Upper lobe of left lung (tissue), 6 donors: ENCODE measurements around the gene ERGIC1. TPM values are rescaled to one million over a fixed set of nuclear protein-coding genes. Genes with fewer than 3 reads are reported as not detected.
"Not testable (repeated sequence)": the region's sequence is repeated elsewhere in the genome, so short reads cannot be mapped to it uniquely, and the experiment has no call there.

Experiments
- ATAC-seq, 2 donors: fragments of 200-7000 bp; cut with Tn5 transposase; one replicate each; pipeline ENCODE4 v1.9.1; 2022; ENCODE audit warnings: mild to moderate bottlenecking in 2 of 2, moderate library complexity in 2 of 2; ENCODE audit not compliant: low FRiP score in 2 of 2
- DNase-seq, 2 donors: peaks; one replicate each; pipeline ENCODE4 v3.0.0-alpha.2; 2019 to 2020
- H3K27ac ChIP-seq, 4 donors: fragments of 200-600 bp; sonication (generic); one replicate each; pipeline ENCODE4 v1.5.1; 2016 to 2019
- H3K27me3 ChIP-seq, 4 donors: fragments of 200-600 bp; sonication (generic); one replicate each; pipeline ENCODE4 v1.5.1; 2017 to 2019
- H3K36me3 ChIP-seq, 4 donors: fragments of 200-600 bp; sonication (generic); one replicate each; pipeline ENCODE4 v1.5.1; 2016 to 2019
- H3K4me1 ChIP-seq, 4 donors: fragments of 200-600 bp; sonication (generic); one replicate each; pipeline ENCODE4 v1.5.1; 2018 to 2019
- H3K4me3 ChIP-seq, 4 donors: fragments of 200-600 bp; sonication (generic); one replicate each; pipeline ENCODE4 v1.5.1; 2017 to 2019; ENCODE audit warnings: mild to moderate bottlenecking in 2 of 4, moderate library complexity in 1 of 4
- H3K9me3 ChIP-seq, 4 donors: fragments of 200-600 bp; sonication (generic); one replicate each; pipeline ENCODE4 v1.5.1; 2018 to 2019
- CTCF ChIP-seq, 6 experiments: fragments of 450-650 bp in 4 of 6; fragments of 200-600 bp in 2 of 6; sonication (generic) in 2 of 6; IDR thresholded peaks; one replicate each; pipeline ENCODE4 v1.5.1; 2016 to 2019; ENCODE audit warnings: antibody characterized with exemption in 6 of 6
- EP300 ChIP-seq, 4 donors: sonication (generic); formaldehyde crosslinking; IDR thresholded peaks; one replicate each; pipeline ENCODE4 v1.5.1; 2017; ENCODE audit warnings: antibody characterized with exemption in 4 of 4, control low read depth in 2 of 4
- POLR2A ChIP-seq, 4 donors: fragments of 450-650 bp; IDR thresholded peaks; one replicate each; pipeline ENCODE4 v1.5.1; 2016 to 2017; ENCODE audit warnings: antibody characterized with exemption in 4 of 4, mild to moderate bottlenecking in 2 of 4
- POLR2AphosphoS5 ChIP-seq, 2 donors: sonication (generic); formaldehyde crosslinking; IDR thresholded peaks; one replicate each; pipeline ENCODE4 v1.5.1; 2017; ENCODE audit warnings: antibody characterized with exemption in 2 of 2
- WGBS, 2 donors: methylation state at CpG; one replicate each; pipeline ENCODE4 v1.1.5; 2017 to 2018; 5-methylcytosine and 5-hydroxymethylcytosine counted together
- total RNA-seq, 6 donors: library from RNA; depleted of rRNA in 4 of 6; stranded (reverse); fragments of >200 nt in 4 of 6; gene quantifications; one replicate each; pipeline versions ENCODE4 v1.1.0 to v1.2.1, GENCODE V29; 2016 to 2021
- donor health status: DM: no; HTN: no; CAD: no; lungs with moderate emphysema.
- donor health status: DM: no; HTN: yes; CAD: no; lungs with severe emphysema.

ERGIC1 gene
- total RNA-seq, 6 donors from 2014 or later: 158 to 225 (median 173) TPM

- Histone ChIP-seq H3K27me3 (no peaks in the 10 kb centered on the region), H3K9me3 (no peaks in the 10 kb centered on the region), H3K4me1 (peaks cover 31 to 53% (median 45%) of the 10 kb centered on the region in 4 donors), H3K36me3 (peaks cover 0 to 26% (median 18%) of the 10 kb centered on the region in 4 donors), H3K4me3 (no peak overlapping the region), H3K27ac (peak overlapping the region; percentile 71 to 83 (median 76))
- WGBS, 2 donors: 28 to 60% methylated on average over 7 of the region's 7 CpGs
- peak; percentile 15 to 82 for ATAC-seq
- DNase-seq: peak in 1 of 2 donors; percentile 78
- no peak for TF ChIP-seq POLR2A (IDR thresholded peaks at IDR 0.05)
- TF ChIP-seq POLR2AphosphoS5 (IDR thresholded peaks at IDR 0.05): peak; percentile 66 to 79
- peak in 2 of 4 donors; percentile 67 to 78 for TF ChIP-seq EP300 (IDR thresholded peaks at IDR 0.05)
These were observed 57.8 kb downstream of the ERGIC1 start for GRCh38 chr5:172891716-172892421.

- DNase-seq (no peak), ATAC-seq (no peak)
- no peak overlapping the region for H3K4me3 ChIP-seq
- TF ChIP-seq POLR2A (IDR thresholded peaks at IDR 0.05): no peak
- TF ChIP-seq POLR2AphosphoS5 (IDR thresholded peaks at IDR 0.05): no peak
- TF ChIP-seq EP300 (IDR thresholded peaks at IDR 0.05): no peak
- TF ChIP-seq CTCF (IDR thresholded peaks at IDR 0.05): no peak
- H3K9me3 ChIP-seq: no peaks in the 10 kb centered on the region
- no peaks in the 10 kb centered on the region for H3K27me3 ChIP-seq
- 90 to 91% methylated on average over 7 of the region's 7 CpGs for WGBS, 2 donors
- H3K36me3 ChIP-seq: peaks cover 0 to 26% (median 22%) of the 10 kb centered on the region in 4 donors
- H3K27ac ChIP-seq: peak overlapping the region; percentile 71 to 83 (median 76)
- H3K4me1 ChIP-seq: peaks cover 36 to 51% (median 43%) of the 10 kb centered on the region in 4 donors
These were observed 58.7 kb downstream of the ERGIC1 start for GRCh38 chr5:172892713-172893112.

- DNase-seq (no peak), ATAC-seq (no peak)
- no peaks in the 10 kb centered on the region for H3K9me3 ChIP-seq
- peaks cover 0 to 35% (median 21%) of the 10 kb centered on the region in 4 donors for H3K36me3 ChIP-seq
- peak overlapping the region in 3 of 4 donors; percentile 11 to 88 (median 85) for H3K27ac ChIP-seq
- H3K27me3 ChIP-seq: no peaks in the 10 kb centered on the region
- 84 to 86% methylated on average over 7 of the region's 7 CpGs for WGBS, 2 donors
- H3K4me1 ChIP-seq: peaks cover 39 to 52% (median 48%) of the 10 kb centered on the region in 4 donors
- TF ChIP-seq POLR2A (IDR thresholded peaks at IDR 0.05) (no peak), POLR2AphosphoS5 (IDR thresholded peaks at IDR 0.05) (no peak), CTCF (IDR thresholded peaks at IDR 0.05) (no peak), EP300 (IDR thresholded peaks at IDR 0.05) (no peak)
- H3K4me3 ChIP-seq: no peak overlapping the region
These were observed 60.8 kb downstream of the ERGIC1 start for GRCh38 chr5:172894767-172895388.

- Histone ChIP-seq H3K27ac (peak overlapping the region in 3 of 4 donors; percentile 11 to 88 (median 85)), H3K36me3 (peaks cover 0 to 34% (median 20%) of the 10 kb centered on the region in 4 donors), H3K4me1 (peaks cover 44 to 58% (median 50%) of the 10 kb centered on the region in 4 donors), H3K9me3 (no peaks in the 10 kb centered on the region), H3K27me3 (no peaks in the 10 kb centered on the region), H3K4me3 (no peak overlapping the region)
- 84 to 92% methylated on average over 4 of the region's 4 CpGs for WGBS, 2 donors
- no peak for TF ChIP-seq POLR2A (IDR thresholded peaks at IDR 0.05)
- TF ChIP-seq EP300 (IDR thresholded peaks at IDR 0.05): no peak
- TF ChIP-seq CTCF (IDR thresholded peaks at IDR 0.05): no peak
- TF ChIP-seq POLR2AphosphoS5 (IDR thresholded peaks at IDR 0.05): no peak
- DNase-seq (no peak), ATAC-seq (no peak)
These were observed 61.5 kb downstream of the ERGIC1 start for GRCh38 chr5:172895549-172895948.

- H3K9me3 ChIP-seq: no peaks in the 10 kb centered on the region
- H3K36me3 ChIP-seq: peaks cover 0 to 29% (median 20%) of the 10 kb centered on the region in 4 donors
- TF ChIP-seq CTCF (IDR thresholded peaks at IDR 0.05): no peak
- no peak for TF ChIP-seq POLR2AphosphoS5 (IDR thresholded peaks at IDR 0.05)
- no peak for TF ChIP-seq EP300 (IDR thresholded peaks at IDR 0.05)
- no peak for TF ChIP-seq POLR2A (IDR thresholded peaks at IDR 0.05)
- ATAC-seq (no peak), DNase-seq (no peak)
- H3K27ac ChIP-seq: peak overlapping the region; percentile 83 to 88 (median 85)
- H3K4me3 ChIP-seq: no peak overlapping the region
- peaks cover 38 to 58% (median 50%) of the 10 kb centered on the region in 4 donors for H3K4me1 ChIP-seq
- no peaks in the 10 kb centered on the region for H3K27me3 ChIP-seq
- WGBS, 2 donors: 71 to 84% methylated on average over 6 to 7 of the region's 7 CpGs
These were observed 62.4 kb downstream of the ERGIC1 start for GRCh38 chr5:172896465-172896864.

GRCh38 chr5:172897067-172897466, 63.0 kb downstream of the ERGIC1 start:
- H3K9me3 ChIP-seq, H3K4me3 ChIP-seq, H3K27me3 ChIP-seq, ATAC-seq, DNase-seq: not testable (repeated sequence)
- H3K4me1 ChIP-seq: peaks cover 38 to 58% (median 50%) of the 10 kb centered on the region in 4 donors
- H3K27ac ChIP-seq: peak overlapping the region; percentile 83 to 88 (median 85)
- 85 to 91% methylated on average over 7 of the region's 7 CpGs for WGBS, 2 donors
- H3K36me3 ChIP-seq: peaks cover 0 to 29% (median 21%) of the 10 kb centered on the region in 4 donors
